Tibial nerve (tissue), 4 donors: ENCODE measurements around the gene NKX2-3.

ENCODE experiments used
- CTCF ChIP-seq, 5 experiments: fragments of 200-600 bp in 3 of 5; fragments of 450-650 bp in 2 of 5; sonication (generic) in 3 of 5; IDR thresholded peaks; one replicate each; pipeline ENCODE4 v1.5.1; 2016 to 2019; ENCODE audit warnings: antibody characterized with exemption in 5 of 5, mild to moderate bottlenecking in 3 of 5, moderate library complexity in 2 of 5
- EP300 ChIP-seq, 2 donors: sonication (generic); formaldehyde crosslinking; IDR thresholded peaks; one replicate each; pipeline ENCODE4 v1.6.1; 2017; ENCODE audit warnings: antibody characterized with exemption in 2 of 2, mild to moderate bottlenecking in 1 of 2

GRCh38 chr10:99487125-99487807 lies 45.5 kb upstream of the NKX2-3 start:
- TF ChIP-seq CTCF (IDR thresholded peaks at IDR 0.05) (no peak), EP300 (IDR thresholded peaks at IDR 0.05) (no peak)
